NCI-H524 (cell line): ENCODE data around the gene GRIK4.
"Not testable (repeated sequence)": the region's sequence is repeated elsewhere in the genome, so short reads cannot be mapped to it uniquely, and the experiment has no call there.

Experiments
- DNase-seq, 2 experiments: peaks; one replicate each; lab custom pipeline; 2025; lab: John Stamatoyannopoulos, UW

Gene GRIK4

GRCh38 chr11:120995184-120995583 lies 483.6 kb downstream of the GRIK4 start:
- DNase-seq = no peak

- DNase-seq = no peak
Observed at GRCh38 chr11:120996973-120997372, 485.4 kb downstream of the GRIK4 start.

- no peak for DNase-seq
Observed at GRCh38 chr11:120998581-120998980, 487.0 kb downstream of the GRIK4 start.

- DNase-seq = no peak
Observed at GRCh38 chr11:121004206-121004840, 492.8 kb downstream of the GRIK4 start.

GRCh38 chr11:121006922-121007321 lies 495.4 kb downstream of the GRIK4 start:
- no peak for DNase-seq

- no peak for DNase-seq
Observed at GRCh38 chr11:121008551-121008950, 497.0 kb downstream of the GRIK4 start.

GRCh38 chr11:121012091-121012490 lies 500.5 kb downstream of the GRIK4 start:
- no peak for DNase-seq

GRCh38 chr11:121018746-121019145 lies 507.2 kb downstream of the GRIK4 start:
- peak; percentile 57 to 84 for DNase-seq

GRCh38 chr11:121021718-121022117 lies 510.2 kb downstream of the GRIK4 start:
- not testable (repeated sequence) for DNase-seq

- peak; percentile 79 to 92 for DNase-seq
Observed at GRCh38 chr11:121023848-121024751, 512.6 kb downstream of the GRIK4 start, which contains the start of gene TBCEL. Gene TBCEL, plus strand, starts transcription at chr11:121024102. Its CDS starts 21,589 bp downstream, at chr11:121045691.

- no peak for DNase-seq
Observed at GRCh38 chr11:121024989-121025388, 513.4 kb downstream of the GRIK4 start.

- DNase-seq = no peak
Observed at GRCh38 chr11:121029153-121029552, 517.6 kb downstream of the GRIK4 start.

- no peak for DNase-seq
Observed at GRCh38 chr11:121029813-121030445, 518.4 kb downstream of the GRIK4 start.

- no peak for DNase-seq
Observed at GRCh38 chr11:121031167-121031566, 519.6 kb downstream of the GRIK4 start.

- DNase-seq = not testable (repeated sequence)
Observed at GRCh38 chr11:121031648-121032047, 520.1 kb downstream of the GRIK4 start.

GRCh38 chr11:121032546-121032945 lies 521.0 kb downstream of the GRIK4 start:
- peak in 1 of 2 experiments; percentile 4 for DNase-seq

GRCh38 chr11:121033635-121034034 lies 522.1 kb downstream of the GRIK4 start:
- DNase-seq = no peak

- DNase-seq = no peak
Observed at GRCh38 chr11:121035169-121035755, 523.7 kb downstream of the GRIK4 start.

- DNase-seq = no peak
Observed at GRCh38 chr11:121035780-121036179, 524.2 kb downstream of the GRIK4 start.

- no peak for DNase-seq
Observed at GRCh38 chr11:121037016-121037415, 525.5 kb downstream of the GRIK4 start.
